NB4 (cell line): Measurements from ENCODE around the gene PCDH7.

Experiments
- DNase-seq: peaks from one replicate; pipeline ENCODE4 v3.0.0; 2010; ENCODE audit warnings: low read depth
- H3K4me3 ChIP-seq: one replicate; pipeline ENCODE4 v1.5.1; 2011; ENCODE audit warnings: mild to moderate bottlenecking, low read depth, low read length, moderate library complexity
- MAX ChIP-seq: IDR thresholded peaks from 2 replicates; pipeline ENCODE4 v1.6.1; 2011; ENCODE audit warnings: low read depth, low read length
- MYC ChIP-seq: IDR thresholded peaks from 2 replicates; pipeline ENCODE4 v1.6.1; 2011; ENCODE audit warnings: low read depth, low read length
- POLR2A ChIP-seq: IDR thresholded peaks from 2 replicates; pipeline ENCODE4 v1.6.1; 2011; ENCODE audit warnings: mild to moderate bottlenecking; ENCODE audit not compliant: insufficient read length; ENCODE audit errors: extremely low read depth
- TF ChIP-seq, protein P1 (sequence below): IDR thresholded peaks from one replicate; pipeline ENCODE4 v1.5.1; 2012; ENCODE audit warnings: low read depth, low read length

PCDH7 gene

DNA sequence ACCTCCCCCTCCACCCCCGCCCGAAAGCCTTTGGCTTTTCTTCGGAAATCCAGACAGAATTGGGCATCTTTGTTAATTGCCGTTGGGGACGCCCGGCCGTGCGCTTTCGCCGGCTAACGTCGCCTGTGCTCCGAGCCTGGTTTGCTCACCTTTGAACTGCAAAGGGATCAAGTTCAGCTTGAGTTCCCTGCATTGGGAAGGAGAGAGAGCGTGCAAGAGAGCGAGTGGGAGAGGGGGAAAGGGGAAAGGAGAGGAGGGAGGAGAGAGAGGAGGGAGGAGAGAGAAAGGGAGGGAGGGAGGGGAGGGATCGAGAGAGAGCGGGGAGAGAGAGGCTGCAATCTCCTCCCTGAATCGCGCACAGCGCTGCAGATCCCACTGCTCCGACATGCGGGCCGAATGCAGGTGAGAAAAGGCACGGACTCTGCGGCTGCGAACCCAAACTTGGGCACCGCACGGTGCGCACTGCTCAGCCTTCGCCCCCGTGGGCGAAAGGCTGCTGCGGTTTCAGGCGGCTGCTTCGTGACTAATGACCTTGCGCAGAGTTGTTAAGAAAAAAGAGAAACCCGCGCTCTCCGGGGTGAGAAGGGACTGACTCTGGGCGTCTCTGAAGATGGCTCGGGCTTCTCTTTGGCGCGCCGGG lies at the start of gene PCDH7:
TSS of gene PCDH7 (plus strand) at position 349 of the 640 bp plus-strand sequence. CDS start 1,054 bp downstream, outside the sequence.
- DNase-seq: peak; percentile 41
- TF ChIP-seq POLR2A (no peak), MAX (no peak), MYC (no peak)
- TF ChIP-seq, protein P1, sequence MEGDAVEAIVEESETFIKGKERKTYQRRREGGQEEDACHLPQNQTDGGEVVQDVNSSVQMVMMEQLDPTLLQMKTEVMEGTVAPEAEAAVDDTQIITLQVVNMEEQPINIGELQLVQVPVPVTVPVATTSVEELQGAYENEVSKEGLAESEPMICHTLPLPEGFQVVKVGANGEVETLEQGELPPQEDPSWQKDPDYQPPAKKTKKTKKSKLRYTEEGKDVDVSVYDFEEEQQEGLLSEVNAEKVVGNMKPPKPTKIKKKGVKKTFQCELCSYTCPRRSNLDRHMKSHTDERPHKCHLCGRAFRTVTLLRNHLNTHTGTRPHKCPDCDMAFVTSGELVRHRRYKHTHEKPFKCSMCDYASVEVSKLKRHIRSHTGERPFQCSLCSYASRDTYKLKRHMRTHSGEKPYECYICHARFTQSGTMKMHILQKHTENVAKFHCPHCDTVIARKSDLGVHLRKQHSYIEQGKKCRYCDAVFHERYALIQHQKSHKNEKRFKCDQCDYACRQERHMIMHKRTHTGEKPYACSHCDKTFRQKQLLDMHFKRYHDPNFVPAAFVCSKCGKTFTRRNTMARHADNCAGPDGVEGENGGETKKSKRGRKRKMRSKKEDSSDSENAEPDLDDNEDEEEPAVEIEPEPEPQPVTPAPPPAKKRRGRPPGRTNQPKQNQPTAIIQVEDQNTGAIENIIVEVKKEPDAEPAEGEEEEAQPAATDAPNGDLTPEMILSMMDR: no peak
- no peak within 1 kb of the TSS for H3K4me3 ChIP-seq

DNA sequence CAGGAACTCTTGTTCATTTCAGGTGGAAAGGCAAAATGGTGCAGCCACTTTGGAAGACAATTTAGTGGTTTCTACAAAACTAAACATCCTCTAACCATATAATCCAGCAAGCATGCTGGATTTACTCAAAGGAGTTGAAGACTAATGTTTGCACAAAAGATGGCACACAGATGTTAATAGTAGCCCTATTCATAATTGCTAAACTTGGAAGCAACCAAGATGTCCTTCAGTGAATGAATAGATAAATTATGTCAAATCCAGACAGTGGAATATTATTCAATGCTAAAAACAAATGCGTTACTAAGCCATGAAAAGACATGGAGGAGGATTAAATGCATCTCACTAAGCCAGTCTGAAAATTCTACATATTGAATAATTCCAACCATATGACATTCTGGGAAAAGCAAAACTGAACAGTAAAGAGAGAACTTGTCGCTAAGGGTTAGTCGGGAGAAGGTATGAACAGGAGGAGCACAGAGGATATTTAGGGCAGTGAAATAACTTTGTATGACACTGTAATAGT lies 48.2 kb upstream of the PCDH7 start:
- DNase-seq: no peak
- no peak overlapping the region for H3K4me3 ChIP-seq

GRCh38 chr4:30696191-30696590 lies 24.0 kb upstream of the PCDH7 start:
- TF ChIP-seq MYC (no peak), MAX (no peak)
- TF ChIP-seq, protein P1: no peak
- DNase-seq: no peak

More for the DNA sequence above, 48.2 kb upstream of the PCDH7 start:
- TF ChIP-seq MYC (no peak), MAX (no peak), POLR2A (no peak)
- TF ChIP-seq, protein P1: no peak

GRCh38 chr4:30714408-30715031 lies 5.6 kb upstream of the PCDH7 start:
- peak; percentile 62 for DNase-seq
- TF ChIP-seq MAX: no peak
- no peak for TF ChIP-seq MYC
- TF ChIP-seq, protein P1: peak; percentile 84
- no peak for TF ChIP-seq POLR2A
- H3K4me3 ChIP-seq: no peak overlapping the region

More at GRCh38 chr4:30696191-30696590, 24.0 kb upstream of the PCDH7 start:
- no peak overlapping the region for H3K4me3 ChIP-seq

GRCh38 chr4:30716158-30716557 lies 4.0 kb upstream of the PCDH7 start:
- H3K4me3 ChIP-seq: peak overlapping the region; percentile 61
- no peak for TF ChIP-seq MAX
- TF ChIP-seq MYC: no peak
- TF ChIP-seq, protein P1: peak; percentile 34
- TF ChIP-seq POLR2A: no peak
- peak; percentile 58 for DNase-seq
